ENCODE results near the gene GARIN5A. TPM values are rescaled to one million over a fixed set of nuclear protein-coding genes. Genes with fewer than 3 reads are reported as not detected.
"Not testable (repeated sequence)": the region's sequence is repeated elsewhere in the genome, so short reads cannot be mapped to it uniquely, and the experiment has no call there.

The GARIN5A gene
- total RNA-seq, 3 donors from 2014 or later, result 1.7 to 3.0 (median 2.6) TPM

- no peak for ATAC-seq
- Histone ChIP-seq H3K4me1 (ENCODE audit: low read depth) (no peaks in the 10 kb centered on the region), H3K4me3 (no peak overlapping the region), H3K36me3 (ENCODE audit: low read depth) (no peaks in the 10 kb centered on the region), H3K9me3 (no peaks in the 10 kb centered on the region)
- DNase-seq, result no peak
- TF ChIP-seq, protein P1, sequence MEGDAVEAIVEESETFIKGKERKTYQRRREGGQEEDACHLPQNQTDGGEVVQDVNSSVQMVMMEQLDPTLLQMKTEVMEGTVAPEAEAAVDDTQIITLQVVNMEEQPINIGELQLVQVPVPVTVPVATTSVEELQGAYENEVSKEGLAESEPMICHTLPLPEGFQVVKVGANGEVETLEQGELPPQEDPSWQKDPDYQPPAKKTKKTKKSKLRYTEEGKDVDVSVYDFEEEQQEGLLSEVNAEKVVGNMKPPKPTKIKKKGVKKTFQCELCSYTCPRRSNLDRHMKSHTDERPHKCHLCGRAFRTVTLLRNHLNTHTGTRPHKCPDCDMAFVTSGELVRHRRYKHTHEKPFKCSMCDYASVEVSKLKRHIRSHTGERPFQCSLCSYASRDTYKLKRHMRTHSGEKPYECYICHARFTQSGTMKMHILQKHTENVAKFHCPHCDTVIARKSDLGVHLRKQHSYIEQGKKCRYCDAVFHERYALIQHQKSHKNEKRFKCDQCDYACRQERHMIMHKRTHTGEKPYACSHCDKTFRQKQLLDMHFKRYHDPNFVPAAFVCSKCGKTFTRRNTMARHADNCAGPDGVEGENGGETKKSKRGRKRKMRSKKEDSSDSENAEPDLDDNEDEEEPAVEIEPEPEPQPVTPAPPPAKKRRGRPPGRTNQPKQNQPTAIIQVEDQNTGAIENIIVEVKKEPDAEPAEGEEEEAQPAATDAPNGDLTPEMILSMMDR (IDR thresholded peaks at IDR 0.05), result no peak
- intact Hi-C loops (cut with DNase I, micrococcal nuclease), result no loop called here
Measured at GRCh38 chr19:50450369-50451222, 26.1 kb downstream of the GARIN5A start.

- no peak overlapping the region for H3K4me3 ChIP-seq
- H3K4me1 ChIP-seq (ENCODE audit: low read depth), result no peaks in the 10 kb centered on the region
- H3K36me3 ChIP-seq (ENCODE audit: low read depth), result no peaks in the 10 kb centered on the region
- ATAC-seq (no peak), DNase-seq (no peak)
- intact Hi-C loops (cut with DNase I, micrococcal nuclease), result no loop called here
- TF ChIP-seq, protein P1 (IDR thresholded peaks at IDR 0.05), result no peak
- H3K9me3 ChIP-seq, result no peaks in the 10 kb centered on the region
Measured at GRCh38 chr19:50449236-50449899, 27.3 kb downstream of the GARIN5A start.

- no peak overlapping the region for H3K4me3 ChIP-seq
- no peaks in the 10 kb centered on the region for H3K9me3 ChIP-seq
- DNase-seq, result no peak
- H3K4me1 ChIP-seq (ENCODE audit: low read depth), result no peaks in the 10 kb centered on the region
- ATAC-seq, result no peak
- intact Hi-C loops (cut with DNase I, micrococcal nuclease), result no loop called here
- TF ChIP-seq, protein P1 (IDR thresholded peaks at IDR 0.05), result no peak
- H3K36me3 ChIP-seq (ENCODE audit: low read depth), result no peaks in the 10 kb centered on the region
Measured at GRCh38 chr19:50447750-50448149, 28.9 kb downstream of the GARIN5A start.

GRCh38 chr19:50447053-50447452 is 29.6 kb downstream of the GARIN5A start:
- no peaks in the 10 kb centered on the region for H3K36me3 ChIP-seq (ENCODE audit: low read depth)
- H3K9me3 ChIP-seq, result no peaks in the 10 kb centered on the region
- no peak overlapping the region for H3K4me3 ChIP-seq
- DNase-seq, result no peak
- intact Hi-C loops (cut with DNase I, micrococcal nuclease), result no loop called here
- no peak for ATAC-seq
- TF ChIP-seq, protein P1 (IDR thresholded peaks at IDR 0.05), result no peak
- no peaks in the 10 kb centered on the region for H3K4me1 ChIP-seq (ENCODE audit: low read depth)

DNA sequence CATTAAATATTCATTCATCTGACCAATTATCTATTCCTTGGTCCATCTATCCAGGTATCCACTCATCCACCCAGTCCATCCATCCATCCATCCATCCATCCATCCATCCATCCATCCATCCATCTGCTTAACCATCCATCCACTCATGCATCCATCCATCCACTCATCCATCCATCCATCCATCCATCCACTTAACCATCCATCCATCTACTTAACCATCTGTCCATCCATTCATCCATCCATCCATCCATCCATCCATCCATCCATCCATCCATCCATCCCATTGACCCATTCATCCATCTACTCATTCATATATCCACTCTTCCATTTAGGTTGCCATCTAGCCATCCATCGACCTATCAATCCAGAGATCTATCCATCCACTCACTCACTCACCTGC is 32.6 kb downstream of the GARIN5A start:
- intact Hi-C loops (cut with DNase I, micrococcal nuclease), result no loop called here
- TF ChIP-seq, protein P1 (IDR thresholded peaks at IDR 0.05), result no peak
- Histone ChIP-seq H3K36me3 (ENCODE audit: low read depth) (no peaks in the 10 kb centered on the region), H3K9me3 (no peaks in the 10 kb centered on the region), H3K4me3 (no peak overlapping the region), H3K4me1 (ENCODE audit: low read depth) (no peaks in the 10 kb centered on the region)
- DNase-seq (no peak), ATAC-seq (no peak)

DNA sequence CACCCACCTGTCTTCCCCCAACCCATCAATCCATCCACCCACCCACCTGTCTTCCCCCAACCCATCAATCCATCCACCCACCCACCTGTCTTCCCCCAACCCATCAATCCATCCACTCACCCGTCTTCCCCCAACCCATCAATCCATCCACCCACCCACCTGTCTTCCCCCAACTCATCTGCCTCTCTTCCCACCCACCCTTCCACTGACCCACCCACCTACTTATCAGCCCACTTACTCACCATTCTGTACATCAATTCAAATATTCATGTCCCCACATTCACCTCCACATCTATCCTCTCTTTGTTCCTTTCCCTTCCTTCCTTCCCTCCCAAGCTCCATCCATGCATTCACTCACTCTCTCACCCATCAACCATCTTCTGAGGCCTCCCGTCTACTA is 37.5 kb downstream of the GARIN5A start:
- H3K36me3 ChIP-seq (ENCODE audit: low read depth); H3K9me3 ChIP-seq; DNase-seq; intact Hi-C loops (cut with DNase I, micrococcal nuclease); ATAC-seq; H3K4me3 ChIP-seq; H3K4me1 ChIP-seq (ENCODE audit: low read depth): not testable (repeated sequence)

All from mucosa of descending colon (tissue), 3 donors.